Choroid plexus epithelial cell (primary cell): ENCODE results near the gene GRAMD1A.
A peak's percentile ranks its signal among the peaks of the same experiment; 100 is the strongest.
"Not testable (repeated sequence)": the region's sequence is repeated elsewhere in the genome, so short reads cannot be mapped to it uniquely, and the experiment has no call there.

Experiments used
- DNase-seq: peaks from one replicate; pipeline ENCODE4 v3.0.0-alpha.2; 2010; ENCODE audit warnings: low read depth
- H3K4me3 ChIP-seq: 2 replicates; pipeline ENCODE4 v1.5.1; 2011; ENCODE audit warnings: low read depth, mild to moderate bottlenecking, control low read depth, low read length, moderate library complexity
- CTCF ChIP-seq: conservative IDR thresholded peaks from 2 replicates; pipeline ENCODE4 v1.5.1; 2011; ENCODE audit warnings: low read depth, mild to moderate bottlenecking, control low read depth, inconsistent platforms, low read length, moderate library complexity

The GRAMD1A gene

GRCh38 chr19:35006342-35006998, 6.3 kb downstream of the GRAMD1A start:
- H3K4me3 ChIP-seq: no peak overlapping the region
- peak; percentile 71 for DNase-seq
- no peak for TF ChIP-seq CTCF

GRCh38 chr19:35006999-35007365, 6.9 kb downstream of the GRAMD1A start:
- DNase-seq: no peak
- H3K4me3 ChIP-seq: no peak overlapping the region
- TF ChIP-seq CTCF: no peak

- DNase-seq, H3K4me3 ChIP-seq: not testable (repeated sequence)
These were observed 7.3 kb downstream of the GRAMD1A start for GRCh38 chr19:35007427-35007826.

- H3K4me3 ChIP-seq: no peak overlapping the region
- DNase-seq: no peak
- TF ChIP-seq CTCF: no peak
These were observed 8.8 kb downstream of the GRAMD1A start for GRCh38 chr19:35008891-35009341.

- no peak overlapping the region for H3K4me3 ChIP-seq
- no peak for DNase-seq
- TF ChIP-seq CTCF: no peak
These were observed 9.6 kb downstream of the GRAMD1A start for GRCh38 chr19:35009424-35010415.

GRCh38 chr19:35011091-35011689, 11.1 kb downstream of the GRAMD1A start:
- TF ChIP-seq CTCF: no peak
- no peak overlapping the region for H3K4me3 ChIP-seq
- DNase-seq: no peak

- DNase-seq: no peak
- H3K4me3 ChIP-seq: no peak overlapping the region
- TF ChIP-seq CTCF: no peak
These were observed 11.9 kb downstream of the GRAMD1A start for GRCh38 chr19:35011737-35012682.
